Left lung (tissue), 10 donors: ENCODE results near the gene ABLIM2. TPM values are rescaled to one million over a fixed set of nuclear protein-coding genes. Genes with fewer than 3 reads are reported as not detected.
A peak's percentile ranks its signal among the peaks of the same experiment; 100 is the strongest.

Experiments used
- ATAC-seq: fragments of 200-7000 bp; cut with Tn5 transposase; one replicate; pipeline ENCODE4 v1.9.1; 2020; ENCODE audit warnings: moderate library complexity
- DNase-seq, 4 donors: peaks; one replicate each; pipeline ENCODE4 v3.0.0-alpha.2; 2013 to 2020
- H3K27ac ChIP-seq, 2 donors: fragments of 200-600 bp; sonication (generic) in 1 of 2; one replicate each; pipeline versions ENCODE4 v1.5.0 to v1.8.0; 2020 to 2021
- H3K27me3 ChIP-seq, 2 donors: fragments of 200-600 bp; sonication (generic) in 1 of 2; one replicate each; pipeline versions ENCODE4 v1.5.0 to v1.8.0; 2020 to 2021
- H3K36me3 ChIP-seq, 2 donors: fragments of 200-600 bp; sonication (generic) in 1 of 2; one replicate each; pipeline versions ENCODE4 v1.5.0 to v1.8.0; 2020 to 2021
- H3K4me1 ChIP-seq, 2 donors: fragments of 200-600 bp; one replicate each; pipeline ENCODE4 v1.8.0; 2021
- H3K4me3 ChIP-seq, 2 donors: fragments of 200-600 bp; sonication (generic) in 1 of 2; one replicate each; pipeline versions ENCODE4 v1.5.0 to v1.8.0; 2020 to 2021; ENCODE audit warnings: mild to moderate bottlenecking in 1 of 2
- H3K9me3 ChIP-seq, 2 donors: fragments of 200-600 bp; sonication (generic) in 1 of 2; one replicate each; pipeline versions ENCODE4 v1.5.0 to v1.8.0; 2020 to 2021
- CTCF ChIP-seq, 2 donors: fragments of 200-600 bp; sonication (generic) in 1 of 2; IDR thresholded peaks; one replicate each; pipeline versions ENCODE4 v1.5.0 to v1.8.0; 2021; ENCODE audit warnings: antibody characterized with exemption in 2 of 2
- intact Hi-C, 2 donors: fragments of 100-400 bp; cut with DNase I; formaldehyde crosslinking; loops; one replicate each; pipeline versions ENCODE4 v1.11.2 to v1.14.2; 2022
- polyA plus RNA-seq, 6 donors: library from polyadenylated mRNA; unstranded; fragments of 120-200 nt; gene quantifications; one replicate each; pipeline ENCODE4 v1.2.1, GENCODE V29; 2013; ENCODE audit not compliant: insufficient read length in 6 of 6
- total RNA-seq, 2 donors: library from RNA; stranded (reverse); fragmentation: NEBNext Ultra II Directional; extraction: Animal tissue kit (Norgen Biotek cat#: 25700); gene quantifications; one replicate each; pipeline ENCODE4 v1.2.1, GENCODE V29; 2021
- donor health status: DM: no; HTN: yes; CAD: no.
- donor health status: DM: no; HTN: no; CAD: no.

The ABLIM2 gene
- total and polyA plus RNA-seq, 8 donors: 5.7 to 10.2 (median 7.0) TPM

GRCh38 chr4:8147231-8147970 lies 11.2 kb downstream of the ABLIM2 start:
- intact Hi-C loops: no loop called here
- Histone ChIP-seq H3K27me3 (peaks cover 3 to 23% of the 10 kb centered on the region in 2 donors), H3K27ac (no peak overlapping the region), H3K36me3 (no peaks in the 10 kb centered on the region), H3K9me3 (no peaks in the 10 kb centered on the region), H3K4me3 (no peak overlapping the region), H3K4me1 (peaks cover 3 to 7% of the 10 kb centered on the region in 2 donors)
- peak in 1 of 4 donors; percentile 29 for DNase-seq
- no peak for ATAC-seq
- TF ChIP-seq CTCF (IDR thresholded peaks at IDR 0.05): no peak

DNA sequence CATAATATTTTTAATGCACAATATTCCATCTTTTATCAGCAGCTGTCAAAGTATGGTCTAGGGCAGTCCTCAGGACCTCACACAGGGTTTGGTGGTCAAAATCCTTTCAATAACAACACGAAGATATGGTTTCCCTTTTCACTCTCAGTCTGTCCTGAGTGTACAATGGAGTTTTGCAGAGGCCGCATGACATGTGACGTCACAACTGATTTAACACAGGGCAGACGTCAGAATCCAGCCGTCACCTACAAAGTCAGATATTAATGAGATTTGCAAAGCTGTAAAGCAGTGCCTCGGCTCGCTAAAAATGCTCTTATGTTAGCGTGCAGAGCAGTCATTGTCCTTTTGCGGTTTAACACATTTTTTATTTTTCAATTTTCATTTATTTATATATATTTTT lies 12.5 kb downstream of the ABLIM2 start:
- H3K27me3 ChIP-seq: peaks cover 3 to 23% of the 10 kb centered on the region in 2 donors
- H3K4me3 ChIP-seq: no peak overlapping the region
- no peaks in the 10 kb centered on the region for H3K9me3 ChIP-seq
- no peak for TF ChIP-seq CTCF (IDR thresholded peaks at IDR 0.05)
- H3K4me1 ChIP-seq: peaks cover 3 to 7% of the 10 kb centered on the region in 2 donors
- no peak for ATAC-seq
- no peaks in the 10 kb centered on the region for H3K36me3 ChIP-seq
- DNase-seq: no peak
- no peak overlapping the region for H3K27ac ChIP-seq
- intact Hi-C loops: no loop called here

GRCh38 chr4:8144359-8144758 lies 14.3 kb downstream of the ABLIM2 start:
- Histone ChIP-seq H3K27ac (no peak overlapping the region), H3K9me3 (peaks cover 0 to 2% of the 10 kb centered on the region in 2 donors), H3K36me3 (no peaks in the 10 kb centered on the region), H3K27me3 (peaks cover 3 to 23% of the 10 kb centered on the region in 2 donors), H3K4me1 (peaks cover 3 to 7% of the 10 kb centered on the region in 2 donors), H3K4me3 (no peak overlapping the region)
- intact Hi-C loops: no loop called here
- ATAC-seq (no peak), DNase-seq (peak in 2 of 4 donors; percentile 45 to 63)
- no peak for TF ChIP-seq CTCF (IDR thresholded peaks at IDR 0.05)

GRCh38 chr4:8143392-8144140 lies 15.0 kb downstream of the ABLIM2 start:
- no peaks in the 10 kb centered on the region for H3K36me3 ChIP-seq
- H3K27ac ChIP-seq: no peak overlapping the region
- intact Hi-C loops: no loop called here
- no peak for ATAC-seq
- peaks cover 3 to 23% of the 10 kb centered on the region in 2 donors for H3K27me3 ChIP-seq
- peak in 1 of 4 donors; percentile 62 for DNase-seq
- no peak overlapping the region for H3K4me3 ChIP-seq
- no peak for TF ChIP-seq CTCF (IDR thresholded peaks at IDR 0.05)
- H3K9me3 ChIP-seq: peaks cover 0 to 4% of the 10 kb centered on the region in 2 donors
- H3K4me1 ChIP-seq: peaks cover 3 to 7% of the 10 kb centered on the region in 2 donors

DNA sequence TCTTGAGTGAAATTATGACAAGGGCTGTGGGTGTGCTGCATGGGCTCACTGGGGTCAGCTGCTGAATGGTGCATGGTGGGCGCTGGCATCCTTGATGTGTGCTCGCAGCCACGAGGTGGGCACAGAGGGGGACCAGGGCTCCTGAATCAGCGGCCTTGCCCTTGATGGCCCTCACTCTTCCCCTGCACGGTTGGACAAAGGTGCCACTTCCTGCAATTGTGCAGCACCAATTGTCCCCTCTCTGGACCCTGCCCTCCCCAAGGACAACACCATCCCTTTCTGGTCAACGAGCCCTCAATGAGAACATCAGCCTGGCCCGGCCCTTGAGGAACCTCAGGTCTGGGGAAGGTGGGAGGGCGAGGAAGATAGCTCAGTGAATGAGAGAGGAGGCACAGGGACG lies 16.1 kb downstream of the ABLIM2 start:
- intact Hi-C loops: no loop called here
- Histone ChIP-seq H3K9me3 (peaks cover 0 to 7% of the 10 kb centered on the region in 2 donors), H3K27ac (no peak overlapping the region), H3K27me3 (peaks cover 3 to 23% of the 10 kb centered on the region in 2 donors), H3K4me3 (no peak overlapping the region), H3K4me1 (peaks cover 3 to 7% of the 10 kb centered on the region in 2 donors), H3K36me3 (no peaks in the 10 kb centered on the region)
- no peak for ATAC-seq
- peak in 1 of 4 donors; percentile 41 for DNase-seq
- TF ChIP-seq CTCF (IDR thresholded peaks at IDR 0.05): no peak
